ENCODE results near the gene TRAF5. TPM values are rescaled to one million over a fixed set of nuclear protein-coding genes. Genes with fewer than 3 reads are reported as not detected.

TRAF5 gene
- total and polyA plus RNA-seq, 2 donors (not counting 3 experiments of a cell fraction or from before 2014, with no cell fraction given): 8.5 to 17.6 TPM

- no peak for DNase-seq (ENCODE audit: low read depth, low spot score)
- no peaks in the 10 kb centered on the region for H3K79me2 ChIP-seq (ENCODE audit: control insufficient read depth, insufficient read depth, low read length)
- POLR2A ChIA-PET: interaction anchor here (0.9 kb wide), 1 partner anchor 68 kb away, joined by 6 read pairs; no protein-coding TSS in a partner anchor
Observed at GRCh38 chr1:211328084-211328694, 1.6 kb downstream of the TRAF5 start.

More at GRCh38 chr1:211328084-211328694, 1.6 kb downstream of the TRAF5 start:
- Histone ChIP-seq H3K27me3 (ENCODE audit: control insufficient read depth in 2 of 2, insufficient read depth in 2 of 2, low read length in 2 of 2) (no peaks in the 10 kb centered on the region), H3K9me1 (replicated peaks; ENCODE audit: control insufficient read depth, extremely low read depth, insufficient read depth, low read length) (no peaks in the 10 kb centered on the region), H2AFZ (ENCODE audit: low read depth, low read length) (no peak overlapping the region), H3K4me2 (ENCODE audit: insufficient read depth, low read length) (peak overlapping the region; percentile 64), H3K27ac (ENCODE audit: insufficient read depth, low read depth, low read length) (no peak overlapping the region), H3K36me3 (ENCODE audit: control insufficient read depth in 2 of 2, extremely low read depth in 1 of 2, insufficient read depth in 2 of 2, low read length in 2 of 2) (no peaks in the 10 kb centered on the region), H3K9me3 (replicated peaks; ENCODE audit: control insufficient read depth, insufficient read depth, low read length) (no peaks in the 10 kb centered on the region), H4K20me1 (replicated peaks; ENCODE audit: control insufficient read depth, extremely low read depth, insufficient read depth, low read length) (no peaks in the 10 kb centered on the region), H3K9ac (replicated peaks; ENCODE audit: extremely low read depth, insufficient read depth, low read length) (no peak overlapping the region), H3K4me1 (ENCODE audit: control insufficient read depth, extremely low read depth, insufficient read depth, low read length) (peaks cover 6% of the 10 kb centered on the region), H3K4me3 (replicated peaks in 1 of 3; ENCODE audit: insufficient read depth in 1 of 3, low read depth in 1 of 3, low read length in 3 of 3) (no peak overlapping the region)
- TF ChIP-seq POLR2AphosphoS5 (IDR thresholded peaks at IDR 0.05; ENCODE audit: insufficient read depth, low read depth, low read length): no peak
- TF ChIP-seq, protein P1, sequence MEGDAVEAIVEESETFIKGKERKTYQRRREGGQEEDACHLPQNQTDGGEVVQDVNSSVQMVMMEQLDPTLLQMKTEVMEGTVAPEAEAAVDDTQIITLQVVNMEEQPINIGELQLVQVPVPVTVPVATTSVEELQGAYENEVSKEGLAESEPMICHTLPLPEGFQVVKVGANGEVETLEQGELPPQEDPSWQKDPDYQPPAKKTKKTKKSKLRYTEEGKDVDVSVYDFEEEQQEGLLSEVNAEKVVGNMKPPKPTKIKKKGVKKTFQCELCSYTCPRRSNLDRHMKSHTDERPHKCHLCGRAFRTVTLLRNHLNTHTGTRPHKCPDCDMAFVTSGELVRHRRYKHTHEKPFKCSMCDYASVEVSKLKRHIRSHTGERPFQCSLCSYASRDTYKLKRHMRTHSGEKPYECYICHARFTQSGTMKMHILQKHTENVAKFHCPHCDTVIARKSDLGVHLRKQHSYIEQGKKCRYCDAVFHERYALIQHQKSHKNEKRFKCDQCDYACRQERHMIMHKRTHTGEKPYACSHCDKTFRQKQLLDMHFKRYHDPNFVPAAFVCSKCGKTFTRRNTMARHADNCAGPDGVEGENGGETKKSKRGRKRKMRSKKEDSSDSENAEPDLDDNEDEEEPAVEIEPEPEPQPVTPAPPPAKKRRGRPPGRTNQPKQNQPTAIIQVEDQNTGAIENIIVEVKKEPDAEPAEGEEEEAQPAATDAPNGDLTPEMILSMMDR (IDR thresholded peaks at IDR 0.05; ENCODE audit: extremely low read depth in 1 of 2, insufficient read depth in 1 of 2, low read depth in 1 of 2, low read length in 2 of 2): no peak
- no peak for TF ChIP-seq GATA2 (IDR thresholded peaks at IDR 0.05; ENCODE audit: insufficient read depth, insufficient read length, low read depth, low read length)
- TF ChIP-seq EZH2 (IDR thresholded peaks at IDR 0.05; ENCODE audit: borderline replicate concordance, low read depth, low read length, severe bottlenecking): no peak
- TF ChIP-seq POLR2A (IDR thresholded peaks at IDR 0.05; ENCODE audit: low read depth, low read length): no peak
- no peak for TF ChIP-seq JUN (IDR thresholded peaks at IDR 0.05; ENCODE audit: borderline replicate concordance, insufficient read depth, insufficient read length, low read depth)
- no peak for TF ChIP-seq MYC (IDR thresholded peaks at IDR 0.05; ENCODE audit: low read depth, low read length)
- TF ChIP-seq, protein P2, sequence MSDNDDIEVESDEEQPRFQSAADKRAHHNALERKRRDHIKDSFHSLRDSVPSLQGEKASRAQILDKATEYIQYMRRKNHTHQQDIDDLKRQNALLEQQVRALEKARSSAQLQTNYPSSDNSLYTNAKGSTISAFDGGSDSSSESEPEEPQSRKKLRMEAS (IDR thresholded peaks at IDR 0.05; ENCODE audit: insufficient read depth, insufficient read length): no peak
- TF ChIP-seq FOS (IDR thresholded peaks at IDR 0.05; ENCODE audit: borderline replicate concordance, insufficient read depth, low read length): no peak
- intact Hi-C loops (cut with micrococcal nuclease): no loop called here
- CTCF ChIA-PET: interaction anchor here (1.1 to 3.9 kb wide), 7 partner anchors 10 to 325 kb away, joined by 3 to 17 read pairs (median 5); no protein-coding TSS in a partner anchor
- FAIRE-seq: no peak
- BruUV-seq (replicated peaks): TSS peak; percentile 20
- dilution Hi-C loops (cut with MboI; ENCODE audit: extremely low pct_ligation_motif_present, low sequenced_read_pairs): no loop called here

Data from endothelial cell of umbilical vein (primary cell).